IPS DF 19.7 (cell line): ENCODE results near the gene NDUFA13.

Source experiments
- DNase-seq: peaks from one replicate; pipeline ENCODE4 v3.0.0-alpha.2; 2013; ENCODE audit warnings: low read depth, low spot score

Gene NDUFA13

DNA sequence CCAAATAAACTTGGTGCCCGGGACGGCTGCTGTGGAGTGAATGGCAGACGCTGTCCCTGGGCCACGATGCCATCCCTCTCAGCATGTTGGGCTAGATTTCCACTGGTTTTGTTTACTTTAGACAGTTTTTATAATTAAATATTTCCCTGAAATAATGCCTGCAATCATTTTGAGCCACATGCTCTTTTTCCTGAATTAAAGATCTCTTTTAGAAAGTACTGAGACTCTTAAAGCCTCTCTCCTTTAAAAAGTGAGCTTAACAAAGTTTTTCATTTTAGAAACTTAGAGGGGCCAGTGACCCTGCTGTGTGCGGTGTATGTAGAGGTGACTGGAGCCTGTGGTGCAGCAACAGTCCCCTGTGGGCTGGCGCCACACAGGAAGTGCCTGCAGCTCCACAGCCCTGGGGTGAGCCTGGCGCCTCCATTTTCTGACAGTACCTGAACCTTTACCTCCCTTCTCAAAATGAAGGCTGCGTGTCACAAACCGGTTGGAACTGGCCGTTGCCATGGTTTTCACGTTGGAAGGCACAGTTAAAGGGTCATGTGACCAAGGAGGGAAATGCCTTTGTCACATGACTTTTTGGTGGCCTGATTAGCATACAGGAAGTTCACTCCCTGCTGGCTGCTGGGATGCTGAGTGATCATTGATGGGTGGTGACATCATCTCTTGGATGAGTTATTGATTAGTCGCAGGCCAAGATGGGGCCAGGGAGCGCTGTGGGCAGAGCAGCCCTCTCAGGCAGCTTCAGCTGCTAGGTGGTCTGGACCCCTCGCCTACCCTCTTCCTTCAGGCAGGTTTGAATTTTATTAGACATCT, 26.9 kb upstream of the NDUFA13 start:
- peak; percentile 95 for DNase-seq

DNA sequence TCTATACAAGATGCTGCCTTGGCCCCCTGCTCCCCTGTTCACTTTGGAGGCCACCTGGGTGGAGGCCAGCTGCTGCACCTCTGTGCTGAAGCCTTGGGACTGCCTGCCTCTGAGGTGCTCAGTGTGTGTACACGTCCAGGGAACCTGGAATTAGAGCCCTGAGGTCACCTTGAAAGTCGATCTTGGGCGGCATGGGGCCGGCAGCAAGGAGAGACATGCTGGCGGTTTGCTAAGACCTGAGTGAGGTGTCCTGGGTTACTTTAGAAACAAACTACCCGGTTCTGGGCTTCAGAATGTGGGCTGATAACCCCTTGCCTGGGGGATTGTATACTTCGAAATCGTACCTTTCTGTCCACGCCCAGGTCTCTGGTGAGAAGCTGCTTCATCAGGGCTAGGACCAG, 26.2 kb upstream of the NDUFA13 start:
- DNase-seq, result no peak

DNA sequence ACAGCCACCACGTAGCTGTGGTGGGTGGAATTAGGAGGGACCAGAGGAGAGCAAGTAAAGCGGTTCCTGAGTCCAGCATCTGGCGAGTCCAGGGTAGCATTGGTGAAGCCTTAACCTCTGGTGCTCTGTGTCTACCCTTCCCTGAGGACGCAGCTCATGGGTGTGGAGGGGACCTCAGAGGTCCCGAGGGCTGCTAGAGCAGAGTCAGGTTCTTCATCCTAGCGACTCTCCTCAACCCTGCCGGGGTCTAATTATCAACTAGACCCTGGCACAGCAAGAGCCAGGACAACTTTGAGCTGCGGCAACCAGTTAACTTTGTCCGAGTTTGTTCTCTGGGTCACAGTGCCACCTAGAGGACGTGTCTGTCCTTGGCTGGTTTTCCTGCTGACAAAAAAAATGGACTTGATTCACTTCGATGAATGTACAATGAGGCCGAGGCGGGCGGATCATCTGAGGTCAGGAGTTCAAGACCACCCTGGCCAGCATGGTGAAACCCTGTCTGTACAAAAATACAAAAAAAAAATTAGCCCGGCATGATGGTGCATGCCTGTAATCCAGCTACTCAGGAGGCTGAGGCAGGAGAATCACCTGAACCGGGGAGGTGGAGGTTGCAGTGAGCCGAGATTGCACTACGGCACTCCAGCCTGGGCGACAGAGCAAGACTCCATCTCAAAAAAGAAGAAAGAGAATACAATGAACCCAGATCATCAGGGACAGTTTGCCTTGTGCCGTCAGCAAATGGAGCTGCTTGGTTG, 25.6 kb upstream of the NDUFA13 start:
- DNase-seq, result no peak

DNA sequence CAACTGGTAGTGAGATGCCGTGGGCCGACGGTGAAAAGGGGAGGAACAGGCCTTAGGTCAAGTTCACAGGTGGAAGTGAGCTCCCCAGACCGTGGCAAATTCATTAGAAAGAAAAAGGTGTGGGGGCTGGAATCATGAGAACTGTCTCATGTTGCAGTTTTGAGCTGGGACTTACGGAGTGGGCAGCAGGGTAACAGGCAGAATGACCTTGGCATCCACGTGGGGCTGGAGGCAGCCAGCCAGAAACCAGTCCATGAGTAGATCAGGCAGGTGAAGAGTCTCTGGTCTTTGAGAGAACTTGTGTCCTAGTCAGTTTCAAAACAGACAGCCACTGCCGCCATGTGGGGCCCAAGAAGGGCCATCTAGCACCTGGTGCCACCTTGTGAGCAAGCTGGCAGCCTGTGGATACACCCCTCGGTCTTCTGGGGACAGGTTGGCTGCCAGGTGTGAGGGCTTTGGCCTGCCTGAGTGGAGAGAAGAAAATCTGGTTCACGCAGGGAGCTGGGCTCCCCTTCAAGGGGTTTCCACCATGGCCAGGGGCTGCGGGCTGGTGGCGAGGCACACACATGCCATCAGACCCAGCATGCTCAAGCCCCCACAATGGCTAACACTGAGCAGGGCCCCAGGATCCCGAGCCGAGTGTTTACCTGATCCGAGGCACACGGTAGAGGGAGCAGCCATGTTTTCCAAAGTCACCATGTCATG, 24.6 kb upstream of the NDUFA13 start:
- DNase-seq, result no peak

DNA sequence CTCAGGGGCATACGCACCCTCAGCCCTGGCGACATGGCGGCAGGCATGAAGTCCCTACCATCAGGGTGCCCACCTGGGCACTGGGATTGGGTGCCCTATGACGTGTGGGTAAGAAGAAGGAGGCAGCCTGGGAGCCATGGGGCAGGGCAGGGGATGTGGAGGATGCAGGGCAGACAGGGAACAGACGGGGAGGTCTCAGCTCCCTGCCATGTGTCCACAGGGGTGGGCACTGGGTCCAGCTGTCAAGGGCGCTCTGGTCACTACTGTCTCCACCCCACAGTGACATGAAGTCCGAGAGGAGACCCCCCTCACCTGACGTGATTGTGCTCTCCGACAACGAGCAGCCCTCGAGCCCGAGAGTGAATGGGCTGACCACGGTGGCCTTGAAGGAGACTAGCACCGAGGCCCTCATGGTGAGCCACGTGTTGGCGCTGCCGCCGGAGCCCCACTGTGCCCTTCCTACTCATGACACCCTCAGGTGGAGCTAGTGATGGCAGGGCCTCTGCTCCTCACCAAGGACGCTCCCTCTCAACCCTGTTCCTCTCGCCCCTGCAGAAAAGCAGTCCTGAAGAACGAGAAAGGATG, 23.9 kb upstream of the NDUFA13 start:
- no peak for DNase-seq

DNA sequence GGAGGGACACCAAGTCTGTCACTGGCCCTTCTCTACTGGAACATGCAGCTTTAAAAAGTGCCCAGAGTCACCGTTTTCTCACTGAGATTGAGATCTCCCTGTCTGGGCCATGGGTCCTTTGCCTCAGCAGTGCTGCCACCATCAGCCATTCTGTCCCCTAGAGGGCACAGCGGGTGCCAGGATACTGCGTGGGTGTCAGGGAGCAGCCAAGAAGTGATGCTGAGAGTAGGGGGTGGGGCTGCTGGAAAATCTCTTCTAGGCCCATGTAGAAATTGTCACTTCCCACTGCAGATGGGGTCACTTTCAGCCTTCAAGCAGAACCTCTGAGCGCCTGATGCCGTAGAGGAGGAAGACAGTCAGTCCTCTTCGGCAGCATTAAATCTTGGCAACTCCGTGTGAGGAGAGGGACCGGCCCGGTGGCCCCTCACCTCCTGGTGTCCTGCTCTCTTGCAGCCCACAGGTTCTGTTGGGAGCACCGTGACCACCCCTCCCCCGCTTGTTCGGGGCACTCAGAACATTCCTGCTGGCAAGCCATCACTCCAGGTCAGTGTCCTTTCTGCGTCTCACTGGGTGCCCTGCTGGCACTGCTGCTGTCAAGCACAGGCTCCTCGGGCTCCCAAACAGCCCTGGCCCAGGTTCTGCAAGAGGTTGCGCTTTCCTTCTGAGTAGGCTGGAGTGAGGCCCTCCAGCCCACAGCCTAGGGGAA, 22.0 kb upstream of the NDUFA13 start:
- DNase-seq, result no peak

DNA sequence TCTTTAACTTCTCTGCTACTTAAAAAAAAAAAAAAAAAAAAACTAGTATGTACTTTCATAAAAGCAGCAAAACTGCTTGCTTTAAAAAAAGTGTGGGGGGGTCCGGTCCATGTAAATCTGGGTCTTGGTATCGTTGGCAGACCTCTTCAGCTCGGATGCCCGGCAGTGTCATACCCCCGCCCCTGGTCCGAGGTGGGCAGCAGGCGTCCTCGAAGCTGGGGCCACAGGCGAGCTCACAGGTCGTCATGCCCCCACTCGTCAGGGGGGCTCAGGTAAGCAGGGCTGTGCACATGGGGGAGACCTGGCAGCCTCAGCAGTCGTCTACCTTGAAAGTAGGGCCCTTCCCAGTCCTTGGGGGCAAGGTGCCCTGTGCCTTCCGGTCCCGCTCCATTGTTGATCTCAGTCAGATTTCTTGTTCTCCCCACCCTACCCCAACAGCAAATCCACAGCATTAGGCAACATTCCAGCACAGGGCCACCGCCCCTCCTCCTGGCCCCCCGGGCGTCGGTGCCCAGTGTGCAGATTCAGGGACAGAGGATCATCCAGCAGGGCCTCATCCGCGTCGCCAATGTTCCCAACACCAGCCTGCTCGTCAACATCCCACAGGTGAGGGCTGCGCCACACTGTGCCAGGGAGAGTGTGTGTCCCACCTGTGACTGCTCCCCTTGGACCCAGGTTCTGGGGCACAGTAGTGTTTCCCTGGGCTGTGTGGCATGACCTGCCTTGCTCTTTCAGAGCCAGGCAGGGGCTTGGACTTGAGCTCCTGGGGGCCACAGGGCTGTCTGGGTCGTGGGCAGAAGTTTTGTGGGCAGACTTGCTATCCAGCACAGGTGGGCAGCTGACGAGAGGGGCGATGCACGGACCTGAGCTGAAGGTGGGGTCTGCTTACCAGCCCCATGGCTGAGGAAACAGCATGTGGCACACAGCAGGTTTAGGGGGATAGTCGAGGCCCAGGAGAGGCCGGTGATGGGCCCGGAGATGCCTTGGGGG, 20.1 kb upstream of the NDUFA13 start:
- DNase-seq, result no peak

DNA sequence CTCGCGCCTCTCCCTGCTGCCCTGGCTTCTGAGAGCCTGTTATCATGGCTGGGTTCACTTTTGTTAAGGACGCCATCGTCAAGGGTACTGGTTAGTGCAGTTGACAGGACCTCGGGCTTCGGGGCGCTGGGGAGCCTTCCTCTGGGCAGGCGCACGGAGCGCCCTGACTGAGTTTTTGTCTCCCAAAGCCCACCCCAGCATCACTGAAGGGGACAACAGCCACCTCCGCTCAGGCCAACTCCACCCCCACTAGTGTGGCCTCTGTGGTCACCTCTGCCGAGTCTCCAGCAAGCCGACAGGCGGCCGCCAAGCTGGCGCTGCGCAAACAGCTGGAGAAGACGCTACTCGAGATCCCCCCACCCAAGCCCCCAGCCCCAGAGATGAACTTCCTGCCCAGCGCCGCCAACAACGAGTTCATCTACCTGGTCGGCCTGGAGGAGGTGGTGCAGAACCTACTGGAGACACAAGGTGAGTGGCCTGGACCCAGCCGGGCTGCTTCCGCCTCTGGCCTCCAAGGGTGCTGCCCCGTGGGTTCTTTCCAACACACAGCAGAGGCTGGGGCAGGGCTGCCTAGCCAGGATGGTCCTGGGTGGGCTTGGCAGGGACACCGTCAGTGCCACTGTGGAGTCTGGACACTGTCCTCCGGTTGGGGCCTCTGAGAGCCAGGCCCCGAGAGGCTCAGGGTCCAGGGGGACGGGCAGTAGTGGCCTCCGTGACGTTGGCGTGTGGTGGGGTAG, 17.6 kb upstream of the NDUFA13 start:
- DNase-seq, result no peak

DNA sequence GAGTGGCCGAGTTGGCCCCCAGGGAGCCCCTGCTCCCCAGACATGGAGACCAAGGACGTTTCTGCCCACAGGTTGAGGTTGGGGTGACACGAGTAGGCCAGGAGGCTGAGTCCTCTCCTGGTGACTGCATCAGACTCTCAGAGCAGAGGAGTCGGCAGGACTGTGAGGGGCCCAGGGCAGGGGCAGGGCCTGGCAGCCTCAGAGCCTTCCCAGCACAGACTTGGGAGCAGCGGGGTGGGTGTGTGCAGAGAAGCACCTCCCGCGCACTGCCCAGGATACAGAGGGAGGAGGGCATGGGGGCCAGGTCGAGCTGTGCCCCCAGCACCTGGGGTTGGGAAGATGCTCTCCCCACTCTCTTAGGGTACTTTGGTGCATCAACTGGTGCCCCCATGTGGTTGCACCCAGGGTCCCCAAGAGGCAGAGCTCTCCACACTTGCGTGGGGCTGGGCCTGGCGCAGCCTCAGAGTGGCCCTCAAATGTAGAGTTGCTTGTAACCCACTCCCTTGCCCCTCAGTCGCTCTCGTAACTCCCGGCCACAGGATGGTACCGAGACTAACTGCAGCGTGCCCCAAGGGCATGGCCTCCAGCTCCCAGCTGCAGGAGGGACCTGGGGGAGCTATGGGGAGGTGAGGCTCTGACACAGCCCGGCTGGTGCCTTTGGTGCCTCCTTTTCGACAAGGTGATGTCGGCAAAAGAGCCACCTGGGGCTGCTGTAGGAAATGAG, 16.6 kb upstream of the NDUFA13 start:
- no peak for DNase-seq

DNA sequence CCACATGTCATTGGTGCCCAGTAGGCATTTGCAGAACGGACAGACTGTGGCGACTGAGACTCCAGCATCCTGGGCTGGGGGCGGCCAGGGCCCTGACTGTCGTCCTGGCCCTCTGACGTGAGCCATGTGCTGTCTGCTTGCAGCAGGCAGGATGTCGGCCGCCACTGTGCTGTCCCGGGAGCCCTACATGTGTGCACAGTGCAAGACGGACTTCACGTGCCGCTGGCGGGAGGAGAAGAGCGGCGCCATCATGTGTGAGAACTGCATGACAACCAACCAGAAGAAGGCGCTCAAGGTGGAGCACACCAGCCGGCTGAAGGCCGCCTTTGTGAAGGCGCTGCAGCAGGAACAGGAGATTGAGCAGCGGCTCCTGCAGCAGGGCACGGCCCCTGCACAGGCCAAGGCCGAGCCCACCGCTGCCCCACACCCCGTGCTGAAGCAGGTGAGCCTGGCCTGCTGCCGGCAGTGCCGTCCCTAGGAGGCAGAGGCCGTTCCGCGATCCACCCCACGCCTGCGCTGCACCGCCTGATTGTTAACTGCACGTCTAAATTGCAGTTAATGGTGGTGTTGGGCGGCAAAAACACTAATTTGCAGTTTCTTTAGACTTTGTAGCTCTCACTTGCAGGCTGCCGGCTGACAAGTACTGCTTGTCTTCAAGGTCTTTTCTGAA, 14.9 kb upstream of the NDUFA13 start:
- no peak for DNase-seq

DNA sequence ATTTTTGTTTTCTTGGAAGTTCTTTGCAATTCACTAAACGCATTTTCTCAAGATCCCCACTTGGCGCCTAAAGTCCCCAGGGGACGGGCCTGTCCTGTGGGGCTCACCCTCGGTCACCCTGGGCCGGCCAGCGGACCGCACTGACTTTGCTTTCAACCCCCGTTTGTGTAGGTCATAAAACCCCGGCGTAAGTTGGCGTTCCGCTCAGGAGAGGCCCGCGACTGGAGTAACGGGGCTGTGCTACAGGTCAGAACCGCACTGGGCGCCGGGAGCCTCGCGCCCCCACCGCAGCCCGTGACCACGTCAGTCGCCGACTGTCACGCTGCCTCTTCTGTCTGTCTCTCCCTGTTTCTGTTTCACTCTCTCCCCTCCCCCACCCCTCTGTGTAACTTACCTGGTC, 14.2 kb upstream of the NDUFA13 start:
- no peak for DNase-seq

DNA sequence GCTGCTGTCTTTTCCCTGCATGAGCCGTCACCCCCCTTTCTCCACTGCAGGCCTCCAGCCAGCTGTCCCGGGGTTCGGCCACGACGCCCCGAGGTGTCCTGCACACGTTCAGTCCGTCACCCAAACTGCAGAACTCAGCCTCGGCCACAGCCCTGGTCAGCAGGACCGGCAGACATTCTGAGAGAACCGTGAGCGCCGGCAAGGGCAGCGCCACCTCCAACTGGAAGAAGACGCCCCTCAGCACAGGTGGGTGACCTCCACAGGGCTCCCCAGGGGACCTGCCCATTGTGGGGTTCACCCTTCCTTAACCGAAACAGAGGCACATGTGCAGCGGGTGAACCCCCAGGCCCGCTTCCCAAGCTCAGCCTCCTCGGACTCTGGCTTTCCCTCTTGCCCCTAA, 13.7 kb upstream of the NDUFA13 start:
- no peak for DNase-seq

DNA sequence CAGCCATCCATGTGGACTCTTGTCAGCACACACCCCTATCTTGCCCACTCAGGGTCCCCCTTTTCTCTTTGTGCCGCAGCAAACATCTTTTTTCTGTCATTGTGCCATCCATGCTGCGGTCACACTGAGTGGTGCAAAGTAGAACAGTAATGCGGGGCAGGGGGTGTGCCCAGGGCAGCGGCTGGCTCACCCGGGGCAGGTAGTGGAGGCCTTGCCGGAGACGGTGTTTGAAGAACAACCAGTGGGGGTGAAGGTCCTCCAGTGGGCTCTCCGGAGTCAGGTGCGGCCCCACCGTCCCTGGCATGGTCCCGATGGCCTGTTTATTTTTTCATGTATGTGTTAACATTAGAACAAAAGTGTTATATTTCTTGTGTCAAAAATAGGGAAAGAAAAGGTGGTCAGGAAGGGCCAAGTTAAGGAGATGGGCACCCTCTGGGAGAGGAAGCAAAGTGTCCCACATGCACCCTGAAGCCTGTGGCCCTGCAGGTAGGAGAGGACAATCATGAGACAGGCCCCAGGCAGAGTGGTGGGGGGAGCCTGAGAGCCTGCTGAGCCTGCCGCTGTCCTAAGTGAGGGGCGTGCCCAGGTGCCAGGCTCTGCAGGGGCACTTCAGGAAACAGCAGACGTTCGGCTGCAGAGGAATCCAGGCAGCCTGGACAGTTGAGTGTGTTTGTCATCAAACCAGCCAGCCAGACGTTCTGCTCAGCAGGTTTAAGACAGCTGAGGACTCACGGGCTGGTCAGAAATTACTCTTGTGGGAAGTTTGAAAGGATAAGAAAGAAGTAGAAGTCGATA, 13.0 kb upstream of the NDUFA13 start:
- no peak for DNase-seq

DNA sequence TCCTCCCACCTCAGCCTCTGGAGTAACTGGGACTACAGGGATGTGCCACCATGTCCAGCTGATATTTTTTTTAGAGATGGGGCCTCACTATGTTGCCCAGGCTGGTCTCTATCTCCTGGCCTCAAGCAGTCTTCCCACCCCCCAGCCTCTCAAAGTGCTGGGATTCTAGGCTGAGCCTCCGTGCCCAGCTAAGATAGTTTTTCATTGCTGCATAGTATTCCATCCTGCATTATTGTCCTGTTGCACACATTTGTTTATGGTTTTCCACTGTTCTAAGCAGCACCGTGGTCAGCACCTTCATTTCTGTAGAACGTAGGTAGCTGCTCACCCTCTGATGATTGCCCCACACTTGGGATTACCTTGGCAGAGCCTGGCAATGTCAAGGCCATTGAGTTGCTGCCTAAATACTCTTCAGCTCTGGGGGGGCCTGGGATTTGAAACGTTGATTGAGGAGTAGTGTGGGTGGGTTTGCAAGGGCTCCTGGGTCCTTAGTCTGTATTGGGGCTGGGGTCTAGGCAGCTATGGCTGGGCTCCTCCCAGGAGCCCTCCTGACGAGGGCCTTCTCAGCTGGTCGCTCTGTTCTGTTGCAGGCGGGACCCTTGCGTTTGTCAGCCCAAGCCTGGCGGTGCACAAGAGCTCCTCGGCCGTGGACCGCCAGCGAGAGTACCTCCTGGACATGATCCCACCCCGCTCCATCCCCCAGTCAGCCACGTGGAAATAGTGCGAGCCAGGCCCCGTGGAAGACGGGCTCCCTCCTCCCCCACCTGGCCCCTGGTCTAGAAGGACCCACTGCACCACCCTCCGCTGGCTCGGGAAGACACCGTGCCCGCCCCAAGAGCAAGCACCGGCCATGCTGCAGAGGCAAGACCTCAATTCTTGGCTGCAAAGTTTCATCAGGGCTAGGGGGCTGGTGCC, 11.0 kb upstream of the NDUFA13 start:
- no peak for DNase-seq

DNA sequence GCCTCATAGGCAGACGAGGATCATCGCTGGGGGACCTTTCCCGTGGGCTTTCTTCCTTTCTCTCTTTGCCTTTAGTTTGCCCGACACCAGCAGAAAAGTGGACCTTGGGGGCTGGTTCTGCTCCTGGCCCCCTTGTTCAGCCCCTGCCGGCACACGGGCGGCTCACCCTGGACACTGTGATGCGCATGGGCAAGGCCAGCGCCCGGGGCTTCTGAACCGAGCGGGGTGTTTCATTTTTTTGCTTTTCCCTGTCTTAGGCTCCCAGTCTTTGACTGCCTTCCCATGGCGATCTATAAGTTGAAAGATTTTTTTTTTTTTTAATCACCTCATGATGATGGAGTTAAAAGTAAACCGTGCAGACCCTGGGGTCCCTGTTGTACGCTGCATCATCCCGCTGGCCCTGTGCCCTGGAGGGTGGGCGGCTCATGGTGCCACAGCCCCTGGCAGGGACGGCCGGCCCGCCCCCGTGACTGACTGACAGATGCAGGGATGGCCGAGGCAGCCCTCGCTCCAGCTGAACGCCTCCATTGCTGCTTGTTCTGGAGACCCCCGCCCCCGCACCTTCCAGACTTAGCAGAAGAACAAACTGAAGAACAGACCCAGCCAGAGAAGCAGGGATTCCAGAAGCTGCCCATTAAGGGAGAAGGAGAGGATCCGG, 10.2 kb upstream of the NDUFA13 start:
- no peak for DNase-seq

DNA sequence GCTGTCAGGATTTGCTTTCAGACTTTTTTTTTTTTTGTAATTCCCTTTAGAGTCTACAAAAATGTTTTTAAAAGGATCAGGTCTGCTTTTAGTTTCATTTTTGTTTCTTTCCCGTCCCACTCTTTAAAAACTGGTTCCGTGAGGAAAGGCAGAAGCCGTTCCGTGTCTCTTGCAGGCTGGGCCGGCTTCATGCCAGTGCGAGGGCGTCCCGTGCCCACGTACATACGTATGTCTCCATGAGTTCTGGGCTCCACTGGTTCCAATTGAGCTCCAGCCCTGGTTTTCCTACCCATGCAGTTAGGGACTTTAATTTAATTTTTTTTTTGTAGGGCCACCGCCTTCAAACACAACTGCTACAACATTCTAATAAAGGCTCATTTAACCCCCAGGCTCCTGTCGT, 9.4 kb upstream of the NDUFA13 start:
- DNase-seq, result no peak
